NOMO-1 (cell line): ENCODE results near the gene ARSI.

Experiments used
- DNase-seq, 2 experiments: peaks; one replicate each; lab custom pipeline; 2025; ENCODE audit not compliant: unreplicated experiment in 2 of 2; lab: John Stamatoyannopoulos, UW

ARSI gene

GRCh38 chr5:150271296-150271692, 31.4 kb downstream of the ARSI start:
- no peak for DNase-seq

- DNase-seq, result no peak
These were observed 32.0 kb downstream of the ARSI start for GRCh38 chr5:150270541-150271295.

GRCh38 chr5:150266871-150267291, 35.8 kb downstream of the ARSI start:
- no peak for DNase-seq

GRCh38 chr5:150265870-150266383, 36.8 kb downstream of the ARSI start:
- DNase-seq, result no peak

GRCh38 chr5:150264667-150265603, 37.8 kb downstream of the ARSI start:
- DNase-seq, result no peak

GRCh38 chr5:150263801-150264621, 38.7 kb downstream of the ARSI start:
- peak; percentile 48 to 50 for DNase-seq

- DNase-seq, result no peak
These were observed 39.3 kb downstream of the ARSI start for GRCh38 chr5:150263375-150263775.

GRCh38 chr5:150262502-150262901, 40.2 kb downstream of the ARSI start:
- DNase-seq, result no peak

- no peak for DNase-seq
These were observed 41.5 kb downstream of the ARSI start for GRCh38 chr5:150261231-150261630.

- DNase-seq, result no peak
These were observed 44.6 kb downstream of the ARSI start for GRCh38 chr5:150258130-150258529.

GRCh38 chr5:150257424-150257823, 45.3 kb downstream of the ARSI start:
- DNase-seq, result no peak

GRCh38 chr5:150256410-150257064, 46.2 kb downstream of the ARSI start:
- DNase-seq, result no peak

- DNase-seq, result no peak
These were observed 46.9 kb downstream of the ARSI start for GRCh38 chr5:150255659-150256409.

- DNase-seq, result no peak
These were observed 47.9 kb downstream of the ARSI start for GRCh38 chr5:150254774-150255173.

- no peak for DNase-seq
These were observed 48.3 kb downstream of the ARSI start for GRCh38 chr5:150254363-150254762.

GRCh38 chr5:150253416-150254208, 49.1 kb downstream of the ARSI start:
- DNase-seq, result no peak

- no peak for DNase-seq
These were observed 50.2 kb downstream of the ARSI start for GRCh38 chr5:150252489-150252888.

GRCh38 chr5:150251504-150251903, 51.2 kb downstream of the ARSI start:
- no peak for DNase-seq

GRCh38 chr5:150249744-150250143, 53.0 kb downstream of the ARSI start:
- no peak for DNase-seq
